ENCODE results near the gene DRAM1. TPM values are rescaled to one million over a fixed set of nuclear protein-coding genes. Genes with fewer than 3 reads are reported as not detected.
A peak's percentile ranks its signal among the peaks of the same experiment; 100 is the strongest.
"Not testable (repeated sequence)": the region's sequence is repeated elsewhere in the genome, so short reads cannot be mapped to it uniquely, and the experiment has no call there.

DRAM1 gene, protein sequence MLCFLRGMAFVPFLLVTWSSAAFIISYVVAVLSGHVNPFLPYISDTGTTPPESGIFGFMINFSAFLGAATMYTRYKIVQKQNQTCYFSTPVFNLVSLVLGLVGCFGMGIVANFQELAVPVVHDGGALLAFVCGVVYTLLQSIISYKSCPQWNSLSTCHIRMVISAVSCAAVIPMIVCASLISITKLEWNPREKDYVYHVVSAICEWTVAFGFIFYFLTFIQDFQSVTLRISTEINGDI
- total RNA-seq, result 5.6 and 10.6 TPM in 2 replicates
- polyA plus RNA-seq (2012), result 31.0 TPM

DNA sequence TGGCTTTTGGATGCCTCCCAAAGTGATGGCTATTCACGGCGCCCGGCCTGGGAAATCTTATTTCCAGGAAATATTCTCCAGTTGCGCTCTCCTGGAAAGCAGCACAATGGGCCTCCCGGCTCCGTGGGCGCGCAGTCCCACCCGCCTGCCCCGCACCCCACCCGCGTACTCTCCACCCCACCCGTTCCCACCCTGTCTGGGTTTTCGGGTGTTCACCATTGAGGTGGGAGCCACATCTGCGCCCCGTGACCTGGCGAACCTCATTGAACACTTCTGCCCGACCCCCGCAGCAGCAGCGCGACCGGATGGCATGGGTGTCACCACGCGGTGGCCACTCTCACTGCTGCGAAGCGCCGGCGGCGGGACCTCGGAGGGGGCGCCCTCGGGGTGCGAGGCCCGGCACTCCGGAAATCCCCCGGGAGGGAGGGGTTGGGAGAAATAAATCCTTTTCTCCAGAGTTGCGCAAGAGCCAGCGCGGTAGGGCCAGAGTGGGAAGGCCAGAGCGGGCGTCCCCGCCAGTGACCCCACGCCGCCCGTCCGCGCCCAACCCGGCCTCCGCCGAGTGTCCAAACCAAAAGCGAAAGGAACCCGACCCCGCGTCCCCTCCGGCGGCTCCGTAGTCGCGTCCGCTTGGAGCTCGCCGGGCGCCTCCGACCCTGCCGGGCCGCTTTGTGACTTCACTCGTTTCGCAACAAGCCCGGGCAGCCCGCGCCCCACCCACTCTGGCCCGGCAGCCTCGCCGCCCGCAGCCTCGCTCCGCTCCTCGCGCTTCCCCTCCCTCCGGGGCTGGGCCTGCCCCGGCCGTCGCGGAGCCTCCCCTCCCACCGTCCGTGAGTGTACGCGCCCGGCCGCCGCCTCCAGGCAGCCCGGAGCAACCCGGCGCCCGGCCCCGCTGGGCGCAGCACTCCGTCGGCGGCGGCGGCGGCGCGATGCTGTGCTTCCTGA is at the start of gene DRAM1:
Gene DRAM1, plus strand, starts transcription at position 720 of the 945 bp plus-strand sequence. Its CDS starts 210 bp downstream, at position 930.
- DNase-seq (ENCODE audit: low read depth), result peak; percentile 87

DNA sequence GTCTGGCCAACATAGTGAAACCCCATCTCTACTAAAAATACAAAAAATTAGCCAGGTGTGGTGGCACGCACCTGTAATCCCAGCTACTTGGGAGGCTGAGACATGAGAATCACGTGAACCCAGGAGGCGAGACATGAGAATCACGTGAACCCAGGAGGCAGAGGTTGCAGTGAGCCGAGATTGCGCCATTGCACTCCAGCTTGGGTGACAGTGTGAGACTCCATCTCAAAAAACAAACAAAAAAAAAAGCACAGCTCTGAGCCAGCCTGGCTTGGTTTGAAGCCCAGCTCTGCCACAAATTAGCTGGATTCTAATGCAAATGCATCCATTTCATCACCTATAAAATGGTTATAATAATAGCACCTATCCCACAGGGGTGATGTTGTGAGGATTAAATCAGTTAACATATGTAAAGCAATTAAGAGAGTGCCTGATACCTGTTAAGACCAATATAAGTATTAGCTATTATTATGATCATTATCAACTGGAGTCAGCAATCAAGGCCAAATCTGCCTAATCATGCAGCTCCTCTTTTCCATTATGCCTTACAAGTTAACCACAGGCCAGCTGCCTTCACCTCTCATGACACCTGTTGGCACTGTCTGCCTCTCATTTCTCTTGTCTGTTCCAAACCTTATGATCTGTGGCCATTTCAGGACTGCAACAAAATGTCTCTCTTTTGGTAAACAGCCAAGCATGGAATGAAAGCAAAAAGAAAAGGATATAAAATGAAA is 48.8 kb upstream of the DRAM1 start:
- peak; percentile 41 for DNase-seq (ENCODE audit: low read depth)

DNA sequence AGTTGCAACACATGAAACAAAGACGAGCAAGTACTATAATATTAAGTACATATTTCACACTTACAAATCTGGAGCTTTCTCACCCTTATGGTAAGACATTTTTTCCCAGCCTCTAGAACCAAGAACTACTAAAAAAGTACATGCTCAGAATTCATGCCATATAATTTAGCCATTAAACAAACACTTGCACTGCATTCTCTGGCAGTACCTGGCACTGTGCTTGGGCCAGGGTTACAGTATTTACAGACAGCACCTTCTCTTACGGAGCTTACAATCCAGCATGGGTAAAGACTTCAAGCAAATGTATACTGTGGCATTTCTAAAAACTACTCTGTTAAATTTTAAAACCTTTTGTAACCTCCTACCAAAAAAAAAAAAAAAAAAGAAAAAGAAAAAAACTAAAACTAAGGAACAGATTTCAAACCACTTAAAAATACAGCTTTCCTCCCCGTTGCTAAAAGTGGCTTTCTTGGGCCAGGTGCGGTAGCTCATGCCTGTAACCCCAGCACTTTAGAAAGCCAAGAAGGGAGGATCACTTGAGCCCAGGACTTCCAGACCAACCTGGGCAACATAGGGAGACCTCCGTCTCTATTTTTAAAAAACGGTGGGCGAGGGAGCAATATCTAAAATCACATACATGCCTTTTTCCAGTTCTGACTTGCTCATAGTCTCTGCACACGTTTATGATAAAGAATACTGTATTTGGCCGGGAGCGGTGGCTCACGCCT is 47.6 kb upstream of the DRAM1 start:
- DNase-seq (ENCODE audit: low read depth), result no peak

DNA sequence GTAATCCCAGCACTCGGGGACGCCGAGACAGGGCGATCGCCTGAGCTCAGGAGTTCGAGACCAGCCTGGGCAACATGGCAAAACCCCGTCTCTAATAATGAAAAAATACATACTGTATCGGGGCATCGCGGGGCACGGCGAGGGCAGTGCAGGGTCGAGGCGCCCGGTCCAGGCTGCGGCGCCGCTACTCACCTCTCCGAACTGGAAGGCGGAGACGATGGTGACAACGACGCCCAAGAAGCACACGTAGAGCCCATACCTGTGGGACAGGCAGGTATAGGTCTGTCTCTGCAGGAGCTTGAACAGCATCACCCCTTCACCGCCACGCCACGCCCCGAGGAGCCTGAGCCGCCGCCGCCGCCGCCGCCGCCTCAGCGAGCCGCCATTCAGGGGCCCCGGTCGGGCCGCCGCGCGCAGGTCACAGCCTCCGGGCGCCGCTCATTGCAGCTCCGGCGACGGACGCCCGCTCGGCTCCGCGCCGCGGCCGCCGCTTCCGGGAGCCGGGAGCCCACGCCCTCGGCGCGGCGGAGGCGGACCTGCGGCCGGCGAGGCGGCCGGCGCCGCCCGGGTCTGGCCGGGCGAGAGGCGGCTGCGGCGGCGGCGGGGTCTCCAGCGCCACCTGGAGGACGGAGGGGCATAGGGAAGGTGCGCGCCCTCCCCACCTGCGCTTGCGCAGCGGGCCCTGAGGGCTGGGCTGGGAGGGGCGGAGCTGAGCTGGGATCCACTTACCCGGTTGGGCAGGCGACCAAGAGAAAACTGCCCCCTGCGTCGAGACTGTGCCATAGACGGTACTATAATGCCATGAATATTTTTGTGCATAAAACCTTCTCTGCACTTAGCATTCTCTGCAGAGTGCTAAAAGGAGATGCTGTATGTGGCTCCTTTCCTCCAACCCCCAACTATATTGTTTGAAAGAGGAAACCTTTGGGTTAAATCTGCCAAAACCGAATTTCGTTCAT is 46.7 kb upstream of the DRAM1 start, which contains the start of gene GNPTAB:
Gene GNPTAB, minus strand, starts transcription at position 593 of the 959 bp plus-strand sequence. Its CDS starts 284 bp downstream, at position 309.
- peak; percentile 92 for DNase-seq (ENCODE audit: low read depth)

DNA sequence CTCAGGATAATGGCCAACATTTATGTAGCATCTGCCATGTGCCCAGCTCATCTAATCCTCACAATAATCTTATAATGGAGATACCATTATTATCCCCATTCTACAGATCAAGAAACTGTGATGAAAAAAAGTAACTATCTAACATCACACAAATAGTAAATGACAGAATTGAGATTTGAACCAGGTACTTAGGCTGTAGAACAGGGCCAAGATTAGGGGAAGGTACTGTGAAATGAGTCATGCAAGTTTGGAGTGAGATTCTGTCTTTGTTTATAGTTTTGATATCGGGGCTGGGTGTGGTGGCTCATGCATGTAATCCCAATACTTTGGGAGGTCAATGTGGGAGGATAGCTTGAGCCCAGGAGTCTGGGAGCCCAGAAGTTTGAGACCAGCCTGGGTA is 45.4 kb upstream of the DRAM1 start:
- DNase-seq (ENCODE audit: low read depth), result no peak

DNA sequence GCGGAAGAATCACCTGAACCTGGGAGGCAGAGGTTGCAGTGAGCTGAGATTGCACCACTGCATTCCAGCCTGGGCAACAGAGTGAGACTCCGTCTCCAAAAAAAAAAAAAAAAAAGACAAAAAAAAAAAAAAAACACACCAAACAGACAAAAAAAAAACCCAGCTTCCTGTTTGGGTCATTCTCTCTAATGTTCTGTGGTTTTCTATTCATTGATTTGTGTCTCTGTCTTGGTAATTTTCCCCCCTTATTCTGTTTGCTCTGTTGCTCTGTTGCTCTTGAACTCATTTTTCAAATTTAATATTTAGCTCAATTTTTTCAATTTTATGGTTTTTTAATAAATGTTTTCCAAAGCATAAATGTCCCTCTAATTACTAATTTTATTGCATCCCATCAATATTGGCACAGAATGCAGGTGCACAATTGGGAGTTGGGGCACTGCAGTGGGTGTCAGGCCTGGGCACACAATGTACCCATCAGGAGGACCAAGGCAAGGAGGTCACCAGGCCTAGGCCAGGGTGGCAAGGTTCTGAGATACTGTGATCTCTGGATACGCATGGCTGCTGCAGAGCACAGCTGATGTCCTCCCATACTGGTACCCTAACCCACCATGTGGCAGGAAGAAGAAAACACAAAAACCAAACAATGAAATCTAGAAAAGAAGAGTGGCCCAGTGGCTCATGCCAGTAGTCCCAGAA is 38.6 kb upstream of the DRAM1 start:
- DNase-seq (ENCODE audit: low read depth), result no peak

DNA sequence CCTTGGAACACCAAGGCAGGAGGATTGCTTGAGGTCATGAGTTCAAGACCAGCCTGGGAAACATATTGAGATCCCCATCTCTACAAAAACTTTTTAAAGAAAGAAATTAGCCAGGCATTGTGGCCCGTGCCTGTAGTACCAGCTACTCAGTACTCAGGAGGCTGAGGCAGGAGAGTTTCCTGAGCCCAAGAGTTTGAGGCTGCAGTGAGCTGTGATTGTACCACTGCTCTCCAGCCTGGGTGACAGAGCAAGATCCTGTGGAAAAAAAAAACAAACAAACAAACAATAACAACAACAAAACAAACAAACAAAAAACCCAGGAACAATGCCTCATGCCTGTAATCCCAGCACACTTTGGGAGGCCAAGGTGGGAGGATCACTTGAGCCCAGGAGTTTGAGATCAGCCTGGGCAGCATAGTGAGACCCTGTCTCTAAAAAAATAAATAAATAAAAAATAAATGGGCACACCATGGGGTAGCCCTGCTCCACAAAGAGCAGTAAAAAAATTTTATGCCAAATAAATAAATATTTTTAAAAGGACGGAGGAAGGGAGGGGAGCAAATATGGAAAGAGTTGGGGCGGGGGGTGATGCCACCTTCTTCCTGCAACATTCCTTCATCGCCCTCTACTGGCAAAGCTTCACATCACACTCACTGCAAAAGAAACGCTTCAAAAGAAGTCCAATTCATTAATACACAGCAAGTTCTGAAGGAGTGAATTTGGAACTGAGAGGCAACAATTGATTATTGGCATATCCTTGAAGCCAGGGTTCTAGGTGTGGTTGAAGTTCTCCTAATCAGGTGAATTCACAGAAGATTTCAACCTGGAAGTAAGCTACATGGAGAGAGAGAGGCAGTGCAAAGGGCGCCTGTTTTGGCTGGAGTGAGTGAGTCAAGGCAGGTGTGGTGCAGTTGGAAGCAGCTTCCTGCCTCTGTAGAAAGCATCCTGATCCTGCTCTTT is 37.8 kb upstream of the DRAM1 start:
- DNase-seq (ENCODE audit: low read depth), result peak; percentile 74

DNA sequence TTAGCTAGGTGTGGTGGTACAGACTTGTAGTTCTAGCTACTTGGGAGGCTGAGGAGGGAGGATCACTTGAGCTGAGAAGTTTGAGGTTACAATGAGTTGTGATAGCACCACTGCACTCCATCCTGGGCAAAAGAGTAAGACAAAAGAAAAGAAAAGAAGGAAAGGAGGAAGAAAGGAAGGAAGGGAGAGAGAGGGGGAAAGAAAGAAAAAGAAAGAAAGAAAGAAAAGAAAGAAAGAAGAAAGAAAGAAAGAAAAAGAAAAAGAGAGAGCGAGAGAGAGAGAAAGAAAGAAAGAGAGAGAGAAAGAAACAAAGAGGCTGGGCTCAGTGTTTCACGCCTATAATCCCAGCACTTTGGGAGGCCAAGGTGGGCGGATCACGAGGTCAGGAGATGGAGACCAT is 36.3 kb upstream of the DRAM1 start:
- DNase-seq (ENCODE audit: low read depth), result no peak

DNA sequence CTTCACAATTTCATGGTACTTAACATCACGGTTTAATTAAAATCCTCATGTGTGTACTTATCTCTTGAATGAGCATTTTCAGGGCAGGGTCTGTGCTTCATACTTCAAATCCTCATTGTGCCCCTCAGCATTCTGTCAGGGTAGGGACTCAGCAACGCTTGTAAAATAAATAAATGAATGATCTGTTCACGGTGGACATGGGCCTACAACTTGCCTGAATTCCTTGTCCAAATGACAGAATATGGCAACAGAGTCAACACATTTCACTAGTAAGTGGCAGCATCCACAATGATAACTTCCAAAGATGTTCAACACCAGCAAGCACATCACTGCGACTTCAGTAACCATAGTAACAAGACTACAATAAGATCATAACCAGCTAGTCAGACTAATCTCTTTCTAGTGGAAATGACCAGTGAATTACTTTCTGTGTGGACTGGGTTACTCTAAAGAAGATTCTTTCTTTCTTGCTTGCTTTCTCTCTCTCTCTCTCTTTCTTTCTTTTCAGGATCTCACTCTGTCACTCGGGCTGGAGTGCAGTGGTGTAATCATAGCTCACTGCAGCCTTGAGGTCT is 32.2 kb upstream of the DRAM1 start:
- DNase-seq (ENCODE audit: low read depth), result no peak

DNA sequence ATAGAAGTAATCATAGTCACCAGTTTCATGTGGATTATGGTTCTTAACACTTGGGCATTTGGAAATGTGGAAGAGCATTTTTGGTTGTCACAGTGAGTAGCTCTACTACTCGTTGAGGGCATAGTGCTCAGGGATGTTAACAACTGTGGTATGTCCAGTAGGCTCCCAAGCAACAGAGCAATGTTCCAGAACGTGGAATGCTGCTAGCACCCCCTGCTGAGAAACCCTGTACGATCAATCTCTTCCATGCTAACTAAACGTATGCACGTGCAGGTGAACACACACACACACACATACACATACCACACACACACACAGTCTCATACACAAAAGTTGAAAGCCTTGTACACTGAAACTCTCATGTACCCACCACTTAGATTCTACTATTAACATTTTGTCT is 30.1 kb upstream of the DRAM1 start:
- no peak for DNase-seq (ENCODE audit: low read depth)

DNA sequence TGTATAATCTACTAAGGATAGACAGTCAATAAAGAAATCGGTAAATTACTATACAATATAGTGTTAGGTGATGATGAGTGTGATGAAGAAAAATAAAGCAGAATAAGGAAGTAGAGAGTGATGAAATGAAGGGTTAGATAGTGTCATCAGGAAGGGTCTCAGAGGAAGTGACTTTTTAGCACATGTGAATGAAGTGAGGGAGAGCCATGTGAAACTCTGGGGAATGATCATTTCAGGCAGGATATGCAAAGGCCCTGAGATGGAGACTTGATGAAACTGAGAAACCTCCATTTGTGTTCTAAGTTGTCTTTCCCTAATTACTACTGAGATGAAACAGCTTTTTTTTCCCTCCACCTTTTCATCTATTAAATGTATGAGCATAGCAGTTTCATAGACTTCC is 27.2 kb upstream of the DRAM1 start:
- no peak for DNase-seq (ENCODE audit: low read depth)

DNA sequence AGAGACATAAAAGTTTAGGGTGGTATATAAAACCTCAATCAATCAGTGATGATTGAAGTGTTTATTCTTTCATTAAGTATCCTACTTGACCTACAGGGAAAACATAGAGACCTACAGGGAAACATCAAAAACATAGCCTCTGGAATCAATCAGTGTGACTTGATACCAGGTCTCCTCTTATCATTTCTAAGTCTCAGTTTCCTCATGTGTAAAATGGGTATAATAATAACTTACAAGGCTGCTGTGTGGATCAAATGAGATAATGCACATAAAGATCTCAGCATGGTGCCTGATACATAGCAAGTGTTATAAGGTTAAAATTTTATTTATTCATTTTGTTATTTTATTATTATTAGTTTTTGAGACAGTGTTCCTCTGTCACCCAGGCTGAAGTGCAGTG is 24.4 kb upstream of the DRAM1 start:
- DNase-seq (ENCODE audit: low read depth), result no peak

DNA sequence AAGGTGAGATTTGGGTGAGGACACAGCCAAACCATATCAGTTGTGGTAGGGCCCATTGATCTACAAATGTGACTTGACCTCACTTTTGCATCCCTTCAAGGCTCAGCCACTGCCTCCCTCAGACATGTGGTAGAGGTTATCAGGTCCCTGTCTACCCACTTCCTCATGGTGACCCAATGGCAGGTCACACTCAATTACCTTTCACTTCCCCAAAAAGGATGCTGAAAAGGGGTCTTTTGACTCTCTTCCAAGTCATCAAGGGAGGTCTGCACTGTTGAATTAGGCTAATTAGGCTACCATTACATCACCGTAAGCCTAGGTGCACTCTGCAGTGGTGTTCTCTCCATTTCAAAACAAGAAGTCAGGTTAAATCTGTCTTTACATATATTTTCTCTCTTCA is 22.6 kb upstream of the DRAM1 start:
- DNase-seq (ENCODE audit: low read depth), result no peak

DNA sequence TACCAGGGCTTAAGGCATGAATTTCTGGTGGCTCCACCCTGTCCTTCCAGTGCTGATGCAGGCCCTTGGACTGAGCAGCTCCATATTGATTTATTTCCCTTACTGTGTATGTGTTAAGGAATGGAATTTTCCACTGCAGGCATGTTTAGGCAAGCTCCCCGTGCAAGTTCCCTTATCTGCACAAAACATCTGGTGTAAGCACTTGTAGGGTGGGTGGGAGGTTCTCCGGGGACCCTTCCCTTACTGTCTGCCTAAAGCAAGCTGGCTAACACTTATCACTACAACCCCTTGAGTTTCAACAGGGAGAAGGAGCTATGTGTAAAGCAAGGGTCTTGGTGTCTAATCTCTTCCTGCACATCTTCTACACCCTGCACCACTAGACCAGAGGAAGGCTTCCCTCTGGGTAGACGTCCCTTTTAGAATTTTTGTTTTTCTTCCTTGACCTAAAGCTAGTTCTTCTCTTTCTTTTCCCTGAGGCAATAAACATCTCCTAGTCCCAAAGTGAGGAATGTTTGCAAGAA is 22.0 kb upstream of the DRAM1 start:
- DNase-seq (ENCODE audit: low read depth), result no peak

DNA sequence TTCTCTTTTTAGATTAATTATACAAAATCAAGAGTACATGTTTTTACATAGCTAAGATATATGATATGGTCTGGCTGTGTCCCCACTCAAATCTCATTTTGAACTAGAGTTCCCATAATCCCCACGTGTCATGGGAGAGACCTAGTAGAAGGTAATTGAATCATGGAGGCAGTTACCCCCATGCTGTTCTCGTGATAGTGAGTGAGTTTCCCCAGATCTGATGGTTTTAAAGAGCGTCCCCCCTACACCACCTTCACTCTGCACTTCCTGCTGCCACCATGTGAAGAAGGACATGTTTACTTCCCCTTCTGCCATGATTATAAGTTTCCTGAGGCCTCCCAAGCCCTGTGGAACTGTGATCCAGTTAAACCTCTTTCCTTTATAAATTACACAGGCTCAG is 21.4 kb upstream of the DRAM1 start:
- DNase-seq (ENCODE audit: low read depth), result no peak

DNA sequence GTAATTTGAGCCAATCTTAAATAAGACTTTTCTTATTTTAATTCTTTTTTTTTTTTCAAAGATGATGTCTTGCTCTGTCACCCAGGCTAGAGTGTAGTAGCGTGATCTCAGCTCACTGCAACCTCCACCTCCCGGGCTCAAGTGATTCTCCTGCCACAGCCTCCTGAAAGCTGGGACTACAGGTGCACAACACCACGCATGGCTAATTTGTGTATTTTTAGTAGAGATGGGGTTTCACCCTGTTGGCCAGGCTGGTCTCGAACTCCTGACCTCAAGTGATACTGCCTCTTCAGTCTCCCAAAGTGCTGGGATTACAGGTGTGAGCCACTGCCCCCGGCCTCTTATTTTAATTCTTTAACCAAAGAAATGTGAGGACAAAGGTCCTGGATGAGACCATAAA is 20.8 kb upstream of the DRAM1 start:
- not testable (repeated sequence) for DNase-seq (ENCODE audit: low read depth)

DNA sequence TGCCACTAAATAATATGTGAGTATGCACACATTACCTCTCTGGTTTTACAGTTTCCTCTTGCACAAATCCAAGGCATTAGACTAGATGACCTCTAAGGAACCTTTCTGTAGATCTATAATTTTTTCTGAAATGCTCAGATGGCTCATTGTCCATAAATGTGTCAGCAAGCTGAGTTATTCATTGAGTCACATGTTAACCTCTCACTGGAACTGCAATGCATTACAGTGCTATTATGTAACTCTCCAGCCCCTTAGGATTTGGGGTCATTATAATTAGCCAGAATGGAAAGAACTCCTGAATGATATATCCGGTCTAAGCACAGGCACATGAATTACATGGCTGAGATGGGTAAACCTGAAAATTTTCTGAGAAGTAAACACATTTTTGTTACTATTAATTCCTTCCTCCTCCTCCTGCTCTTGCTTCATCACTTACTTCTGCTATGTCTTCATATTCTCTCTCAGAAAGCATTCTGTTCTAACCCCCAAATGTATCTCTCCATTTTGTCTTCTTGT is 20.3 kb upstream of the DRAM1 start:
- DNase-seq (ENCODE audit: low read depth), result peak; percentile 41
